GM21717 (cell line): ENCODE results near the gene LRRN4.

ENCODE experiments used
- ATAC-seq: cut with Tn5 transposase; IDR thresholded peaks from one replicate; pipeline ENCODE4 v1.9.1; 2021; ENCODE audit warnings: mild to moderate bottlenecking, moderate library complexity; ENCODE audit not compliant: unreplicated experiment

The LRRN4 gene

DNA sequence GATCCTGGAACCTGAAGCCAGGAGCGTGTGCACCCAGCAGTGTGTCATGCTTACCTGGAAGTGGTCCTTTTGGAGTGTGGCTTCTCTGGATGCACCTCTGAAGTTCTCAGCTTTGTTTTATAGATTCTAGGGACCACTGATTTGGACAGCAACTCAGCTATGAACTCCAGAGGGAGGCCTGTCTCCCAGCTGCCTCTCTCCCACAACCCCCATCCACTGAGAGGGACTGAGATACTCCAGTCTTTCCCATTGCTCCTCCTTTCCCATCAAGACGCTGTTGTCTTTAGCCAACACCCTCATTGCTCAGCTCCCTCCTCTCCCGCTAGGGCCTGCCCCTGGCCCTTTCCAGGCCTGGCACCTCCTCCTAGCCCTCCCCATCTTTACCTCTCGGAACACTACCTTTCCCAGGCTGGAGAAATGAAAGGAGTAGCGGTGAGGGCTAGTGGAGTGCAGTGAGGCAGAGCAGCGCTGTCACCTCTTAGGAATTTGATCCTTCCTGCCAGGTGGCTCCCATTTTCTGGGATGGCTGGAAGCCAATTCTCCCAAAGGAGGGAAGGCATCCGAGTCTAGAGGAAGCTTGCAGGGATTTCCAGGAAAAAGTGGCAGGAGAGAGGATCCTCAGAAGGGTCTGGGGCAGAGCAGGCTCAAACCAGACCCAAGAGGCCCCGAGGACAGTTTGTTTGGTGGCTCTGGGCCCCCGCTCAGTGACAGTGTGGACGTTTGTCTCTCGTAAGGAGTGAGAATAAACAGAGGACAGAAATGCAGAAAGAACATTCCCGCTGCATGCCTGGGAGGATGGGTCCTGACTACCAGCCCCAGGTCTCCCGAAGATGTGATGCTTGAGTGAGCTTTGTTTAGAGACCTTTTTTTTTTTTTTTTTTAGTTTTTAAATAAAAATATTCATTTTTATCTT lies at the start of gene LRRN4:
Gene LRRN4, minus strand, starts transcription at position 285 of the 913 bp plus-strand sequence. CDS start 1,261 bp downstream, outside the sequence.
- no peak for ATAC-seq

DNA sequence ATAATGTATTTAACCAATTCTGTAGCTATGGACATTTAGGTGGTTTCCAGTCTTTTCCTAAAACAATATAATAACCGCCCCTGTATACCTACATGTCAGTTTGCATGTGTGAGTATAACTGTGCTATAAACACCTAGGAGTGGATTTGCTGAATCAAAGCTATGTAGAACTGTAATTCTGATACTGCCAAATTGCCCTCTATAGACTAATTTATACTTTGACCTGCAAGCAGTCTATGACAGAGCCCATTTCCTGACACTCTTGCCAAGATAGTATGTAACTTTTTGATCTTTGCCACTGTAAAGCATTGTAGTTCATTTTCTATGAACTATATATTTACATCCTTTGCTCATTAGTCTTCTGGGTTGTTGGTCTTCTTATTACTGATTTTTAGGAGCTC lies 49.4 kb upstream of the LRRN4 start:
- no peak for ATAC-seq

DNA sequence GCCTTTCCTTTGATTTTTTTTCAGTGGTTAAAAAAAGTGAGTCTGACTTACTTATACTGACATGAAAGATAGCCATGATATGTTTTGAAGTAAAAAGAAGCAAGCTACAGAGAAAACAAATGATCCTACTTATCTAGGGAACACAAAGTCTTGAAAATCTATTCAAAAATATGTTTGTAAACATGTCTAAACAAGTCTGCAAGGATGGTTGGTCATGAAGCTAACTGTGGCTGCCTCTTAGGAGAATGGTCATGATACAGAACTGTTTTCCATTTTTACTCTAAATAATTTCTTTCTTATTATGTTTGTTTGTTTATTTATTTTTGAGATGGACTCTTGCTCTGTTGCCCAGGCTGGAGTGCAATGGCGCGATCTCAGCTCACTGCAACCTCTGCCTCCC lies 47.5 kb upstream of the LRRN4 start:
- no peak for ATAC-seq

DNA sequence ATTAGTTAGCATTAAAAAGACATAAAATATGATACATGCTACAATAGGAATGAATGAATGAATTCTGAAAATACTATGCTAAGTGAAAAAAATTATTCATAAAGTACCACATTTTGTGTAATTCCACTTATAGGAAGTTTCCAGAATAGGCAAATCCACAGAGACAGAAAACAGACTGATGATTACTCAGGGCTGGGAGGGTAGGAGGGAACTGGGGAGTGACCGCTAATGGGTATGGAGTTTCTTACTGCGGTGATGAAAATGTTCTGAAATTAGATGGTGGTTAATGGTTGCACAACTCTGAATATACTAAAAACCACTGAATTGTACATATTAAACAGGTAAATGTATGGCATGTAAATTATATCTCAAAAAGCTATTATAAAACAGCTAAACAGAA lies 46.4 kb upstream of the LRRN4 start:
- ATAC-seq, result no peak

GRCh38 chr20:6099819-6100218 lies 46.0 kb upstream of the LRRN4 start:
- no peak for ATAC-seq

DNA sequence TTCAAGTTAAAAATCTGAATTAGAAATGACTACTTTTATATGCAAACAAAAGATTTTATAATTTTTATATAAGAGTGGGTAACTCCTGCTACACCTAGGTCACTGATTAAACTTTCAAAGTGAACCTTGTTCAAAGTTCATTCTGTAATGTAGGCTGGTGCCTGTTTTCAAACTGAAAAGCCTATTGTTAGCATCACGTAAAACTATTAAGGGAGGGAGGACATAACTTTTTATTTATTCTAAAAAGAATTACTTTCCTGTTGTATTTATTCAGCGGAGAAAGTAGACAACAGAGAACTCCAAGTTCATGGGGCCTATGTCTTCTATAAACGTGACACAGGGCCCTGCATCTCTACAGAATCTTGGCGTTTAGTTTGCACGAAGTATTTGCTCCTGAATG lies 41.5 kb upstream of the LRRN4 start:
- ATAC-seq, result no peak

DNA sequence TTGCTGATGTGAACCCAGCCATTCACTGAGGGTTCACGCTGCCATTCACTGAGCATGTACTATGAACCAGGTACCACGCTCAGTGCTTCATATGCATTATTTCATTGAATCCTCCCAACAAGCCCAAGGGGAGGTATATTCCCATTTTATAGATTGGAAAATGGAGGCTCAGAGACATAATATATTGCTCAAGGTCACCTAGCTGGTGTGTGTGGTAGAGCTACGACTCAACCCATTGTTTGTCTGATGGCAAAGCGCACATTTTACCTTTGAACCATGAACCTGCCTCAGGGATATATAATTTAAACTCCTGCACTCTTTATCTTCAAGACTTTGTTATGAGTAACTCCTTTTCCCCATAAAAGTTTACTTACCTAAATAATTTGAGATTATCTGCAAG lies 40.7 kb upstream of the LRRN4 start:
- no peak for ATAC-seq

DNA sequence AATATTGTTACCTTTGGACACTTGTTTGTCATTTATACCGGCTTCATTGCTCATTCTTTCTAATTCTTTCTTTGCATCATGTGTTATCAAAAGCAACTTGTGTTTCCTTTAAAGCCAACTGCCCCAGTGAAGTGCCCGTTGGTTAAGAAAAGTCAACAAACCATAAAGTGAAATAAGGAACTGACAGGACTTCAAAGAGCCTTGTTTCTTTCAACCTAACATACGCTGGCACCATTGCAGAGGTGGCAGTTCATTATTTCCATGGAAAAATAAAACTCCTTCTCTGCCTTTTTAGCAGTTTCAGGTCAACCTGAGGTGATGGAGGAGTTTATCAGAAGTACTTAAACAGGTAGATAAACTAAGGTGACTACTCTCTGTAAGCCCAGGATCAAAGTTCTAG lies 40.2 kb upstream of the LRRN4 start:
- ATAC-seq, result no peak

- ATAC-seq, result no peak
These were observed 37.8 kb upstream of the LRRN4 start for GRCh38 chr20:6091661-6092060.

GRCh38 chr20:6086868-6087267 lies 33.0 kb upstream of the LRRN4 start:
- no peak for ATAC-seq

- no peak for ATAC-seq
These were observed 30.1 kb upstream of the LRRN4 start for GRCh38 chr20:6083926-6084325.

GRCh38 chr20:6081236-6081635 lies 27.4 kb upstream of the LRRN4 start:
- ATAC-seq, result no peak

GRCh38 chr20:6079016-6079415 lies 25.2 kb upstream of the LRRN4 start:
- no peak for ATAC-seq

DNA sequence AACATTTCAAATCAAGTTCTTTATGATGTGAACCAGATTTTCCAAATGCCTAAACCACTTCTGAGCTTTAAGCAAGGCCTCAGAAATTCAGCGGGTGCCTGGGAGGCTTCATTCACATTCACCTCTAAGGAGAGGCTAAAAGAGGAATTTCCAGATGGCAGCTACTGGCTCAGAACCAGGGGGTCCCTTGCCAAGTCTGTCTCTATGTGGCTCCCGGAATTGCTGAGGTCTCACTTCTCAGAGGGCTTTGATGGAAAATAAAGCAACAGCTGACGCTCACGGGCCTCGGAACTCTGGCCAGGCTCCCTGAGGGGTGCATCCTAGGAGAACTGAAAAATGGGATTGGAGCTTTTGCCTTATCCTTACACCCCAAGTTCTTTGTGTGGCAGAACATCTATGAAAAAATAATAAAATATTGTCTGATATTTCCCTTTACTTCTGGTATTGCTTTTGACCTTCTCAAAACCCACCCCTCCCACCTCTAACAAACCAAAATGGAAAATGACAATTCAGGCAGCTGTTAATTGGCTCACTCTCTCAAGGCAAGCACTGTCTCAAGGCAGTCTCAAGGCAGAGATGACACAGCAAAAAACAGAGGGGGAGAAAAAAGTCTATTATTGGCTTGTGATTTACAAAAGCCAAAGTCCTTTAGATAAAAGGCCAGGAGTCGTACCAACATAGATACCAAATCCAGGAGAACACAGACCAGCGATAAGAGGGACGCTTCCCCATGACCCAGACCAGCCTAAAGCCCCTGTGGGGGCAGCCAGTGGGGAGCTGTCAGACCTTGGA lies 21.8 kb upstream of the LRRN4 start:
- no peak for ATAC-seq

- no peak for ATAC-seq
These were observed 20.9 kb upstream of the LRRN4 start for GRCh38 chr20:6074784-6075183.

DNA sequence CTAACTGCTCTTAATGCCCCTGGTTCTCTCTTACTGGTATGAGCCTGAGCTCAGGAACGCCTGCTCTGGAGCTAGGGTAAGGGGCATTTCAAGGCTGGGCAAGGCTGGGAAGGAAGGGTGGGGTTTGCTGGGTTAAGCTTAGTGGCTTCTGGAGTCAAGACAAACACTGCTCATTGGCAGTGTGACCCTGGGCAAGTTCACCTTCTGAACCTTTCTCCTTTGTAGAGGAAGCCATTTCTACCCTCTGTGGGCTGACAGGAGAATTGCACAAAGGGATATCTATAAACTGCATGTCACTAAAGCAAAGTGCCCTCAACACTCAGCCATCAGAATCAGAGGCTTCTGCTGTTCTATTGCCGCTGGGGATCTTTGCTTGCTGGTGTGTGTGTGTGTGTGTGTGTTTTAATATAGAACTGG lies 20.3 kb upstream of the LRRN4 start:
- peak; percentile 69 for ATAC-seq

DNA sequence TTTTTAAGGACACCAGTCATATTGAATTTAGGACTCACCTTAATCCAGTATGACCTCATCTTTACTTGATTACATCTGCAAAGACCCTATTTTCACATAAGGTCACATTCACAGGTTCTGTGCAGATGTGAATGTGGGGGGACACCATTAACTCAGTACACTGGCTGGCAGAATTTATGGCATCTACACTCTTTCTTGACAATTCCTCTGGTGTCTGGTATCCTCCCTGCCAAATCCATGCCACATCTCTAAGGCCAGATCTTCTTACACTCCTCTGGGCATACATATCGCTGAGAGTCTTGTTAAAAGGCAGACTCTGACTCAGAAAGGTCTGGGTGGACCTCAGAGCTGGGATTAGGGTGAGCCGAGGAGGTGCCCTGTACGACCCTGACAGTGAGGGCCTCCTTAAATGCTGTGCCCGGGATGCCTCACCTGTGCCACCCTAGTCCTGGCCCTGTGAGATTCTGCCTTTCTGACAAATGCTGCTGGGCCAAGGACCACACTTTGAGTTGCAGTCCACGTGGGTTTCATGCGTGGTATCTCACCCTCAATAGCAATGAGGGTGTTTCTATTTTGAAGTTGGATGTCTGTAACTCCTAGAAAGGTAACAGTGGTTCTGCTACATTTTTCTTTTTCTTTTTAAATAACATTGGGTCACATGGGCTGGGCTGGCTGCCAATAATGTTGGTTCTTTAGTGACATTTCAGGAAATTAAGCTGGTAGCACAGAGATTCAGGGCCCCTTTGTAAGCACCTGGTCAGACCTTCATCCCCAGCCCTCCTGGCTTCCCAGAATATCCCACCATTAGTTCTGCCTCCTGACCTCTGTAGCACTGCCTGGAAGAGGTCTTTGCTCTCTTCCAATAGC lies 17.2 kb upstream of the LRRN4 start:
- no peak for ATAC-seq

GRCh38 chr20:6069669-6070068 lies 15.8 kb upstream of the LRRN4 start:
- no peak for ATAC-seq

- no peak for ATAC-seq
These were observed 14.0 kb upstream of the LRRN4 start for GRCh38 chr20:6067763-6068318.

DNA sequence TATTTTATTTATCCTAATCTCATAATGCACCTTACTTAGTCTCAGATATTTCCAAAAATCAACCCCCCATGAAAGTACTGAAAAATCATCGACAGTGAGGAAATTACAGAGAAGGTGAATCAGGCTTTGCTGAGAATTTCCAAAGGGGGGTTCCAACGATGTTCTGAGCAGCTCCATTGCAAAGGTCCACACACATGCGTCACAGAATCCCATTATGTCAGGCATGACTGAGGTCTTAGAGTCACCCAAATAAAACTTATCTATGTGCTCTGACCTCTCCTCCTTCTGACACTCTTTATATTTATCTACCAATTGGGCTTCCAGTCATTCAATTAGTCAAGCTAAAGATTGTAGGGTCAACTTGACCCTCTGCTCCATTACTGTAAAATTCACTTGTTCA lies 12.7 kb upstream of the LRRN4 start:
- no peak for ATAC-seq

GRCh38 chr20:6061544-6061943 lies 7.7 kb upstream of the LRRN4 start:
- ATAC-seq, result no peak
